Mammary epithelial cell (primary cell): ENCODE data around the gene COL19A1.
A peak's percentile ranks its signal among the peaks of the same experiment; 100 is the strongest.

Experiments
- CTCF ChIP-seq, 2 donors: IDR thresholded peaks in 1 of 2; conservative IDR thresholded peaks in 1 of 2; 2 replicates each; pipeline ENCODE4 v1.5.1; 2011 to 2012; ENCODE audit warnings: inconsistent platforms in 2 of 2, low read length in 2 of 2, mild to moderate bottlenecking in 2 of 2, control low read depth in 1 of 2, low read depth in 1 of 2; ENCODE audit not compliant: insufficient read depth in 1 of 2; ENCODE audit errors: extremely low read depth in 1 of 2
- EZH2 ChIP-seq: IDR thresholded peaks from 2 replicates; pipeline ENCODE4 v1.6.1; 2012; ENCODE audit warnings: low read length, inconsistent platforms, borderline replicate concordance

- TF ChIP-seq CTCF (conservative IDR thresholded peaks at IDR 0.05 in 1 of 2, IDR thresholded peaks at IDR 0.05 in 1 of 2; ENCODE audit: extremely low read depth in 1 of 2, insufficient read depth in 1 of 2, low read depth in 1 of 2, low read length in 2 of 2) (peak in 1 of 2 donors; percentile 12), EZH2 (no peak)
Observed at GRCh38 chr6:69894578-69895347, 28.4 kb downstream of the COL19A1 start.
